HEK293 (cell line): ENCODE results near the gene GPLD1.

ENCODE experiments used
- CTCF ChIA-PET: fragments of 350-600 bp; formaldehyde crosslinking; extraction: SDS; loops from one replicate; lab custom pipeline; 2021; ENCODE audit warnings: antibody characterized with exemption; lab: Yijun Ruan, JAX
- POLR2A ChIA-PET: fragments of 300-600 bp; formaldehyde crosslinking; extraction: SDS; loops from one replicate; lab custom pipeline; 2020; ENCODE audit warnings: antibody characterized with exemption, inconsistent platforms; lab: Yijun Ruan, JAX
- H3K27ac ChIP-seq: fragments of 200-500 bp; sonication (Bioruptor generic); 2 replicates; pipeline ENCODE4 v1.5.1; 2014; ENCODE audit warnings: low read depth, low read length, control low read depth, inconsistent platforms; ENCODE audit errors: extremely low read depth
- H3K36me3 ChIP-seq, 2 experiments: fragments of 200-500 bp in 1 of 2; sonication (Bioruptor generic) in 1 of 2; 1 replicate in 1 of 2; 2 replicates in 1 of 2; pipeline ENCODE4 v1.5.1; 2014 to 2017; ENCODE audit warnings: inconsistent platforms in 2 of 2, low read length in 2 of 2; ENCODE audit not compliant: control insufficient read depth in 2 of 2, insufficient read depth in 1 of 2
- H3K4me1 ChIP-seq: fragments of 200-500 bp; sonication (Bioruptor generic); 2 replicates; pipeline ENCODE4 v1.5.1; 2014; ENCODE audit warnings: mild to moderate bottlenecking, low read length, inconsistent platforms; ENCODE audit not compliant: control insufficient read depth, insufficient read depth
- H3K4me3 ChIP-seq: 2 replicates; pipeline ENCODE4 v1.5.1; 2011; ENCODE audit warnings: low read depth, mild to moderate bottlenecking, control low read depth, low read length, moderate library complexity
- H3K9me3 ChIP-seq: fragments of 200-500 bp; sonication (Bioruptor generic); 2 replicates; pipeline ENCODE4 v1.5.1; 2014; ENCODE audit warnings: low read depth, low read length, inconsistent platforms; ENCODE audit not compliant: control insufficient read depth, insufficient read depth
- BCL11B ChIP-seq: fragments of 450-650 bp; formaldehyde crosslinking; IDR thresholded peaks from 2 replicates; pipeline ENCODE4 v1.5.1; 2016; ENCODE audit warnings: low read depth, missing biosample characterization, missing genetic modification characterization
- CTCF ChIP-seq: fragments of 450-650 bp; formaldehyde crosslinking; IDR thresholded peaks from 2 replicates; pipeline ENCODE4 v1.5.1; 2016; ENCODE audit warnings: missing biosample characterization, missing genetic modification characterization
- FEZF1 ChIP-seq: fragments of 450-650 bp; formaldehyde crosslinking; IDR thresholded peaks from 2 replicates; pipeline ENCODE4 v1.5.1; 2016; ENCODE audit warnings: missing biosample characterization, missing genetic modification characterization
- GLI2 ChIP-seq: fragments of 450-650 bp; formaldehyde crosslinking; IDR thresholded peaks from 2 replicates; pipeline ENCODE4; 2017; ENCODE audit warnings: missing biosample characterization, missing genetic modification characterization, low read depth, borderline replicate concordance
- IKZF3 ChIP-seq: fragments of 450-650 bp; IDR thresholded peaks from 2 replicates; pipeline ENCODE4 v1.5.0; 2018; ENCODE audit warnings: missing biosample characterization, mild to moderate bottlenecking, missing genetic modification characterization, moderate library complexity
- KLF8 ChIP-seq: fragments of 450-650 bp; formaldehyde crosslinking; IDR thresholded peaks from 2 replicates; pipeline ENCODE4 v1.5.1; 2016; ENCODE audit warnings: missing biosample characterization, missing genetic modification characterization
- OVOL3 ChIP-seq: fragments of 450-650 bp; formaldehyde crosslinking; IDR thresholded peaks from 2 replicates; pipeline ENCODE4 v1.5.1; 2016; ENCODE audit warnings: missing biosample characterization, missing genetic modification characterization
- PRDM10 ChIP-seq: fragments of 450-650 bp; formaldehyde crosslinking; IDR thresholded peaks from 2 replicates; pipeline ENCODE4 v1.5.1; 2016; ENCODE audit warnings: missing biosample characterization, missing genetic modification characterization
- SP2 ChIP-seq: fragments of 450-650 bp; formaldehyde crosslinking; IDR thresholded peaks from 2 replicates; pipeline ENCODE4 v1.5.1; 2016; ENCODE audit warnings: missing biosample characterization, missing genetic modification characterization
- TCF7L2 ChIP-seq: IDR thresholded peaks from 2 replicates; pipeline ENCODE4 v1.6.1; 2011; ENCODE audit warnings: low read depth, mild to moderate bottlenecking, inconsistent platforms, low read length, moderate library complexity, borderline replicate concordance
- ZBTB10 ChIP-seq: fragments of 450-650 bp; formaldehyde crosslinking; IDR thresholded peaks from 2 replicates; pipeline ENCODE4 v1.5.1; 2016; ENCODE audit warnings: missing biosample characterization, missing genetic modification characterization
- ZBTB21 ChIP-seq: fragments of 450-650 bp; formaldehyde crosslinking; IDR thresholded peaks from 2 replicates; pipeline ENCODE4 v1.5.1; 2017; ENCODE audit warnings: missing biosample characterization, missing genetic modification characterization
- ZNF133 ChIP-seq: fragments of 450-650 bp; formaldehyde crosslinking; IDR thresholded peaks from 2 replicates; pipeline ENCODE4 v1.5.1; 2016; ENCODE audit warnings: missing biosample characterization, missing genetic modification characterization
- ZNF140 ChIP-seq: fragments of 450-650 bp; formaldehyde crosslinking; IDR thresholded peaks from 2 replicates; pipeline ENCODE4 v1.5.1; 2016; ENCODE audit warnings: missing biosample characterization, missing genetic modification characterization
- ZNF214 ChIP-seq: fragments of 450-650 bp; formaldehyde crosslinking; IDR thresholded peaks from 2 replicates; pipeline ENCODE4 v1.5.1; 2017; ENCODE audit warnings: missing biosample characterization, mild to moderate bottlenecking, missing genetic modification characterization, borderline replicate concordance
- ZNF292 ChIP-seq: fragments of 450-650 bp; formaldehyde crosslinking; IDR thresholded peaks from 2 replicates; pipeline ENCODE4 v1.5.1; 2016; ENCODE audit warnings: low read depth, missing biosample characterization, missing genetic modification characterization, borderline replicate concordance
- ZNF423 ChIP-seq: fragments of 450-650 bp; formaldehyde crosslinking; IDR thresholded peaks from 2 replicates; pipeline ENCODE4 v1.5.1; 2016; ENCODE audit warnings: missing biosample characterization, missing genetic modification characterization
- ZNF488 ChIP-seq: fragments of 450-650 bp; formaldehyde crosslinking; IDR thresholded peaks from 2 replicates; pipeline ENCODE4 v1.5.1; 2016; ENCODE audit warnings: missing biosample characterization, missing genetic modification characterization
- ZNF521 ChIP-seq: fragments of 450-650 bp; formaldehyde crosslinking; IDR thresholded peaks from 2 replicates; pipeline ENCODE4 v1.5.1; 2017; ENCODE audit warnings: missing biosample characterization, mild to moderate bottlenecking, missing genetic modification characterization
- ZNF529 ChIP-seq: fragments of 450-650 bp; formaldehyde crosslinking; IDR thresholded peaks from 2 replicates; pipeline ENCODE4 v1.5.1; 2017; ENCODE audit warnings: missing genetic modification characterization, missing biosample characterization; ENCODE audit not compliant: insufficient replicate concordance
- ZNF701 ChIP-seq: fragments of 450-650 bp; formaldehyde crosslinking; IDR thresholded peaks from 2 replicates; pipeline ENCODE4 v1.5.1; 2016; ENCODE audit warnings: missing biosample characterization, missing genetic modification characterization
- ZSCAN18 ChIP-seq: fragments of 450-650 bp; formaldehyde crosslinking; IDR thresholded peaks from 2 replicates; pipeline ENCODE4 v1.5.1; 2016; ENCODE audit warnings: missing biosample characterization, missing genetic modification characterization

The GPLD1 gene

GRCh38 chr6:24419526-24419925 lies 69.9 kb downstream of the GPLD1 start:
- H3K4me3 ChIP-seq, result no peak overlapping the region
- no peak overlapping the region for H3K27ac ChIP-seq
- no peaks in the 10 kb centered on the region for H3K9me3 ChIP-seq
- no peak for TF ChIP-seq SP2 (tag by site-specific recombination)
- TF ChIP-seq ZSCAN18 (tag by site-specific recombination), result no peak
- TF ChIP-seq ZNF521 (tag by site-specific recombination), result no peak
- no peak for TF ChIP-seq FEZF1
- no peak for TF ChIP-seq PRDM10 (tag by site-specific recombination)
- no peak for TF ChIP-seq ZBTB21 (tag by site-specific recombination)
- no peak for TF ChIP-seq BCL11B (tag by site-specific recombination)
- TF ChIP-seq ZNF292 (tag by site-specific recombination), result no peak
- TF ChIP-seq ZNF423, result no peak
- no peaks in the 10 kb centered on the region for H3K4me1 ChIP-seq
- H3K36me3 ChIP-seq, result peaks cover 77 to 95% of the 10 kb centered on the region in 2 experiments
- CTCF ChIA-PET, result interaction anchor here (0.5 to 5.8 kb wide), 3 partner anchors 12 to 136 kb away, joined by 3 to 46 read pairs (median 3); no protein-coding TSS in a partner anchor
- POLR2A ChIA-PET, result no interaction called here

GRCh38 chr6:24415753-24416152 lies 73.6 kb downstream of the GPLD1 start:
- CTCF ChIA-PET, result interaction anchor here (1.4 kb wide), 1 partner anchor 133 kb away, joined by 4 read pairs; no protein-coding TSS in a partner anchor
- POLR2A ChIA-PET, result interaction anchor here (0.7 kb wide), 1 partner anchor 13 kb away, joined by 5 read pairs; the partner anchor contains the start of gene MRS2
- H3K36me3 ChIP-seq, result peaks cover 86 to 87% of the 10 kb centered on the region in 2 experiments

More at GRCh38 chr6:24415753-24416152, 73.6 kb downstream of the GPLD1 start:
- TF ChIP-seq CTCF (tag by site-specific recombination) (no peak), ZNF140 (tag by site-specific recombination) (no peak), GLI2 (tag by site-specific recombination) (no peak), OVOL3 (tag by site-specific recombination) (no peak), ZNF529 (tag by site-specific recombination) (no peak), ZNF133 (tag by site-specific recombination) (no peak), ZNF488 (tag by site-specific recombination) (no peak), ZBTB10 (tag by site-specific recombination) (no peak), ZNF701 (tag by site-specific recombination) (no peak), TCF7L2 (no peak), IKZF3 (tag by site-specific recombination) (no peak), KLF8 (tag by site-specific recombination) (no peak), ZNF214 (tag by site-specific recombination) (no peak)
- TF ChIP-seq, all 188 proteins: peak for 0
- no peaks in the 10 kb centered on the region for H3K4me1 ChIP-seq
- H3K27ac ChIP-seq, result no peak overlapping the region
- no peak overlapping the region for H3K4me3 ChIP-seq
- H3K9me3 ChIP-seq, result no peaks in the 10 kb centered on the region
